IPS-15b (cell line): ENCODE results near the gene GCH1.
A peak's percentile ranks its signal among the peaks of the same experiment; 100 is the strongest.
"Not testable (repeated sequence)": the region's sequence is repeated elsewhere in the genome, so short reads cannot be mapped to it uniquely, and the experiment has no call there.

ENCODE experiments used
- H3K27me3 ChIP-seq: one replicate; pipeline ENCODE4 v1.6.1; 2013; ENCODE audit warnings: low read length; ENCODE audit not compliant: control insufficient read depth, insufficient read depth
- H3K36me3 ChIP-seq: one replicate; pipeline ENCODE4 v1.6.1; 2013; ENCODE audit warnings: low read length; ENCODE audit not compliant: control insufficient read depth, insufficient read depth
- H3K4me1 ChIP-seq: one replicate; pipeline ENCODE4 v1.6.1; 2013; ENCODE audit warnings: mild to moderate bottlenecking, low read length; ENCODE audit not compliant: control insufficient read depth, insufficient read depth
- H3K4me3 ChIP-seq: one replicate; pipeline ENCODE4 v1.5.1; 2013; ENCODE audit warnings: low read depth, low read length
- H3K9ac ChIP-seq: one replicate; pipeline ENCODE4 v1.6.1; 2013; ENCODE audit warnings: low read depth, mild to moderate bottlenecking, low read length
- H3K9me3 ChIP-seq: one replicate; pipeline ENCODE4 v1.6.1; 2013; ENCODE audit warnings: mild to moderate bottlenecking, low read length; ENCODE audit not compliant: control insufficient read depth, insufficient read depth

The GCH1 gene

DNA sequence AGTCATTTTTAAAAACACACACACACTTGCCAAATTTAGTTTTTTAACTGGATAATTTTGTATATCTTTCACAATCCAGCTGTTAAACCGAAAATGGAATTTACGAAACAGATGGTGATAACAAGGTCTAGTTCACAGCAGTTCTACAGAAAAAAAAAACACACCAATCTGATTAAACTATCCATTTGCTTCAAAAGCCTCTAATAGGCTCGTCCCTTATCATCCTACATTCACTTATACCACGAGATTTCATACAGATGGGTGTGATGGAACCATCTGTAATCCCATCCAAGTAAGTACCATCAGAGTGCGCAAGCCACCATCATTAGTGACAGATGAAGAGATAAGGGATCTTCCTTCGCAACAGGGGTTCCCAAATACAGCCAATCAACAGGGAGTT, 20.1 kb downstream of the GCH1 start:
- no peak overlapping the region for H3K4me3 ChIP-seq
- H3K9ac ChIP-seq = no peak overlapping the region
- no peaks in the 10 kb centered on the region for H3K36me3 ChIP-seq
- H3K4me1 ChIP-seq = peaks cover 3% of the 10 kb centered on the region
- H3K9me3 ChIP-seq = no peaks in the 10 kb centered on the region
- H3K27me3 ChIP-seq = no peaks in the 10 kb centered on the region

DNA sequence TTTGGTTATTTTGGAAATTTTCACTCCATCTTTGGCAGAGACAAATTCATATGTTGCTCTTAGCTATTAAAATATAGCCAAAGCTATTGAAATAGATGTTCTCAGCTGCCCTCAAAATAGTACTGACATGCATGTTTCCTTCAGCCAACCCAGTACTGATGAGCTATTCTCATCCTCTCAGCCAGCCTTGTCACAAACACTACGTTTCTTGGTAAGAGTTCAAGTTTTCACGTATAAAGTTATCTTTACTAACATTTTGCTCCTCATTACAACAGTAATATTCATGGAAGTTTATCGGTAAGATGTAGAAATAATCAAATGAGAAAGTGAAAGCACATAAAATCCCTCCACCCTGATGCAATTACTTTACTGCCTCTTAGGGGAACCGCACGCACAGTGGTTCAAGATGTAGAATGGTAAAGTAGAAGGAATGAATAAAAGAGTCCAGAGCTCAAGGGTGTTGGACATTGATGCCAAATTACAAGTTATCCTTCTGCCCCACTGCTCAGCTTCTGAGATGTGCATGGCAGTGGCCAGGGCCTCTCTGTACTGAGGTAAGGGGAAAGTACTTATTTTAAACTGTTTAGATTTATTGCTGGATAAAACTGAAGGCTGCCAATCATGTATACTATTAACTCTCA, 20.7 kb downstream of the GCH1 start:
- Histone ChIP-seq H3K9ac (no peak overlapping the region), H3K27me3 (no peaks in the 10 kb centered on the region), H3K36me3 (no peaks in the 10 kb centered on the region), H3K4me1 (peaks cover 3% of the 10 kb centered on the region), H3K4me3 (no peak overlapping the region), H3K9me3 (no peaks in the 10 kb centered on the region)

DNA sequence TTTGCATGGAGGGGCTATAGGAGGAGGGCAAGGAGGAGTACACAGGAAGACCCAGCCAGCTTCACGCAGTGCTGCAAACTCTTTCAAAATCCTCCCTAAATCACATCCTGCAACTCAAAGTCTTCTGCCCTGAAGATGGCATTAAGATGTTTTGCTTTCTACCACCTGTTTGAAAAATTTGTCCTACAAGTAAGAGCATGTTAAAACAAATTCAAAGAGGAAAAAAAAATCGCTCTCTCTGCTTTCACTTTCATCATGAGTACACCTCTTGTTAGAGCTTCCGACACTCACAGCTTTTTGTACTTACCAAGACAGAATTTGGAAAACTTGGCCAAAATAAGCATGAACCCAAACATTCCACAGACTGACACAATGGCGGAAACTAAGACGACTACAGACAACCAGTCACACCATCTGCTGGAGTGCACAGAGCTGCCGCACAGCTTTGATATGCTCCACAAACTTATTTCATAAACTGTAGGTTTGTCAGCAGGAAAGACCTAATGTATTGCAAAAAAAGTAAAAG, 21.3 kb downstream of the GCH1 start:
- H3K4me3 ChIP-seq = no peak overlapping the region
- H3K9me3 ChIP-seq = no peaks in the 10 kb centered on the region
- no peak overlapping the region for H3K9ac ChIP-seq
- H3K36me3 ChIP-seq = no peaks in the 10 kb centered on the region
- H3K4me1 ChIP-seq = peaks cover 3% of the 10 kb centered on the region
- no peaks in the 10 kb centered on the region for H3K27me3 ChIP-seq

DNA sequence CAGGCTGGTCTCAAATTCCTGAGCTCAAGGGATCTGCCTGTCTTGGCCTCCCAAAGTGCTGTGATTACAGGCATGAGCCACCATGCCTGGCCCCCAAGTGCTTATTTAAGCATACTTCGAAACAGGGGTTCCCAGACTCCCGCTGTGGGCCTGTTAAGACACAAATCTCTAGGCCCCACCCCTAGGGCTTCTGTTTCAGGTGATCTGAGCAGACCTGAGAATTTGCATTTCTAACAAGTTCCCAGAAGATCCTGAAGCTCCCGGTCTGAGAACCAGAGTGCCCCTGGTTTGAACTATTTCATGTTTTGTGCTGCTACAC, 25.0 kb downstream of the GCH1 start:
- no peak overlapping the region for H3K9ac ChIP-seq
- peaks cover 3% of the 10 kb centered on the region for H3K4me1 ChIP-seq
- H3K27me3 ChIP-seq = no peaks in the 10 kb centered on the region
- no peaks in the 10 kb centered on the region for H3K36me3 ChIP-seq
- no peaks in the 10 kb centered on the region for H3K9me3 ChIP-seq
- H3K4me3 ChIP-seq = no peak overlapping the region

DNA sequence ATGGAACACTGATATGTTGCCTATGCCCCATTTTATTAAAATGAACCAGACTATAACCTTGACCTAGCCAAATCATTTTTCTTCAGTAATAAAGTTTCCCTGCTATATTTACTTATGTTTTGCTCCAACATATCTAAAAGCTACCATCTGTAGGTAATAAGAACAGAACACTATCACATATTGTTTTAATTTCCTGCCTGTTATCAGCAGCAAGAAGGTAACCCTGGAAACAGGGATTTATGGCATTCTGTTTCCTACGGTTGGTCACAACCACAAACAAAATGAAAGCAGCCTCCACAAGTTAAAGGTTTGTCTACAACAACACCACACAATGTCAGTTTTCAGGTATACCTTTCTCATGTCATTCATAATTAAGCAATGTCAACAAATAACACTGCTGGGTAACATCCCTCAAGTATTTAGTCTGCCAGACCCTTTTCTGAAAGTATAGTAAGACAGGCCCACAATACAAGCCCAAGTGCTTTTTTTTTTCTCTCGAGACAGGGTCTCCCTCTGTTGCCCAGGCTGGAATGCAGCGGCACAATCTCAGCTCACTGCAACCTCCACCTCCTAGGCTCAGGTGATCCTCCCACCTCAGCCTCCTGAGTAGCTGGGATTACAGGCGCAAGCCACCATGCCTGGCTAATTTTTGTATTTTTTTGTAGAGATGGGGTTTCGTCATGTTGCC, 25.5 kb downstream of the GCH1 start:
- Histone ChIP-seq H3K9me3 (no peaks in the 10 kb centered on the region), H3K4me3 (no peak overlapping the region), H3K9ac (no peak overlapping the region), H3K4me1 (peaks cover 3% of the 10 kb centered on the region), H3K27me3 (no peaks in the 10 kb centered on the region), H3K36me3 (no peaks in the 10 kb centered on the region)

DNA sequence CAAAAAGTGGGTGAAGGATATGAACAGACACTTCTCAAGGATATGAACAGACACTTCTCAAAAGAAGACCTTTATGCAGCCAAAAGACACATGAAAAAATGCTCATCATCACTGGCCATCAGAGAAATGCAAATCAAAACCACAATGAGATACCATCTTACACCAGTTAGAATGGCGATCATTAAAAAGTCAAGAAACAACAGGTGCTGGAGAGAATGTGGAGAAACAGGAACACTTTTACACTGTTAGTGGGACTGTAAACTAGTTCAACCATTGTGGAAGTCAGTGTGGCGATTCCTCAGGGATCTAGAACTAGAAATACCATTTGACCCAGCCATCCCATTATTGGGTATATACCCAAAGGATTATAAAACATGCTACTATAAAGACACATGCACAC, 27.0 kb downstream of the GCH1 start:
- not testable (repeated sequence) for H3K27me3 ChIP-seq, H3K4me1 ChIP-seq, H3K9me3 ChIP-seq, H3K9ac ChIP-seq, H3K4me3 ChIP-seq, H3K36me3 ChIP-seq

DNA sequence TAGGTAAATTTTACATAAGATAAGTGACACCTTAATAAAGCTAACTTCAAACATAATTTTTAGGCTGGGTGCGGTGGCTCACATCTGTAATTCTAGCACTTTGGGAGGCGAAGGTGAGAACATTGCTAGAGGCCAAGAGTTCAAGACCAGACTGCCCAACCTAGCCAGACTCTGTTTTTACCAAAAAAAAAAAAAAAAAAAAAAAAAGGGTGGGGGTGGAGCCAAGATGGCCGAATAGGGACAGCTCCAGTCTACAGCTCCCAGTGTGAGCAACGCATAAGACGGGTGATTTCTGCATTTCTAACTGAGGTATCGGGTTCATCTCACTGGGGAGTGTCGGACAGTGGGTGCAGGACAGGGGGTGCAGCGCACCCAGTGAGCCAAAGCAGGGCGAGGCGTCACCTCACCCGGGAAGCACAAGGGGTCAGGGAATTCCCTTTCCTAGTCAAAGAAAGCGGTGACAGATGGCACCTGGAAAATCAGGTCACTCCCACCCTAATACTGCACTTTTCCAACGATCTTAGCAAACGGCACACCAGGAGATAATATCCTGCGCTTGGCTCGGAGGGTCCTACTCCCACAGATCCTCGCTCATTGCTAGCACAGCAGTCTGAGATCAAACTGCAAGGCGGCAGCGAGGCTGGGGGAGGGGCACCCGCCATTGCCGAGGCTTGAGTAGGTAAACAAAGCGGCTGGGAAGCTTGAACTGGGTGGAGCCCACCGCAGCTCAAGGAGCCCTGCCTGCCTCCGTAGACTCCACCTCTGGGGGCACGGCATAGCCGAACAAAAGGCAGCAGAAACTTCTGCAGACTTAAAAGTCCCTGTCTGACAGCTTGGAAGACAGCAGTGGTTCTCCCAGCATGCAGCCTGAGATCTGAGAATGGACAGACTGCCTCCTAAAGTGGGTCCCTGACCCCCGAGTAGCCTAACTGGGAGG, 32.2 kb downstream of the GCH1 start:
- peak overlapping the region; percentile 82 for H3K4me3 ChIP-seq
- not testable (repeated sequence) for H3K9me3 ChIP-seq
- H3K9ac ChIP-seq = peak overlapping the region; percentile 65

DNA sequence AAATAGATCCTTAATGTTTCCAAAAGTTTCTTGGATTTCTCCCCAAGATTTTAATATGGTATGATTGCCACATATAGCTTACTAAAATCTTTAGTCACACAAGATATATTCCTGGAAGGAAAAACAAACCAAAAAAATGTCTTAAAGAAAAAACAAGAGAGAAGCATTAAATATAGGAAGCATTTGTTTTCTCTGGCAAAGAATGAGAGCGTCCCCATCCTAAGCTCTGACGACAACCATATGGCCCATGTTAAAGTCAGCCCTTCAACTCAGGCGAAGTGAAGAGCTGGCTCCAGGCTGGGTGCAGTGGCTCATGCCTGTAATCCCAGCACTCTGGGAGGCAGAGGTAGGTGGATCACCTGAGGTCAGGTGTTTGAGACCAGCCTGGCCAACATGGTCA, 35.6 kb downstream of the GCH1 start:
- Histone ChIP-seq H3K9me3 (no peaks in the 10 kb centered on the region), H3K4me3 (no peak overlapping the region), H3K36me3 (no peaks in the 10 kb centered on the region), H3K4me1 (no peaks in the 10 kb centered on the region), H3K27me3 (no peaks in the 10 kb centered on the region), H3K9ac (no peak overlapping the region)

More for the DNA sequence above, 32.2 kb downstream of the GCH1 start:
- not testable (repeated sequence) for H3K27me3 ChIP-seq, H3K4me1 ChIP-seq, H3K36me3 ChIP-seq

DNA sequence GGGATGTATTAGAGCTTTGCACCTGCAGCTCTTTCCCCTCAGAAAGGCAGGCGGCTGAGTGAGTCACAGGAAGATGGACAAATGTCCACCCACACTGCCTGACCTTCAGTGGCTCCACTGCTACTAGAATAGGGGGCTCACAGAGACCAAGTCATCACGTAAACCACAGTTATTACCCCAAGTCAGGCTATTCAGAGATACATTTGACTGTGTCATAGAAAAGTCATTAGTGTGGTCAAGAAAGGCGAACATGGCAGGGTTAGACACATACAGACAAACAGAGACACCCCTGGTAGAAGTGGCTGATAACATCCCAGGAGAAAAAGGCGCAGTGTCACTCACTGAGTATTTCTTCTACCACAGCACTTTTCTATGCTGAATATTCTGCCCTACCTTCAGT, 36.0 kb downstream of the GCH1 start:
- no peak overlapping the region for H3K4me3 ChIP-seq
- no peaks in the 10 kb centered on the region for H3K27me3 ChIP-seq
- no peaks in the 10 kb centered on the region for H3K9me3 ChIP-seq
- no peaks in the 10 kb centered on the region for H3K36me3 ChIP-seq
- H3K9ac ChIP-seq = no peak overlapping the region
- no peaks in the 10 kb centered on the region for H3K4me1 ChIP-seq

DNA sequence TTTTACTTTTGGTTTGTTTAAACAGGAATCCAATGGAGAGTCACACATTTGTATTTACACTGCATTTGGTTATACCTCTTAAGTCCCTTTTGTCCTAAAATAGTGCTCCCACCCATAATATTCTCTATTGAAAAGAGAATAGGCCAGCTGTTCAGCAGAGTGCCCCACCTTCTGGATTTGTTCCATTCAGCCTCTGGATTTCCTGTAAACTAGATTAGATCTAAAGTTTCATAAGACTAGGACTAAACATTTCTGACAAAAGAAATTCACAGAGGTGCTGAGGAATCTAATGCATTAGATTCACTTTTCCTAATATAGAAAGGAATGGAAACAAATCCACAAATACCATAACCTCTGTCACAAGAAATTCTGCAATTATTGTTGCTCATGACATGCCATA, 38.1 kb downstream of the GCH1 start:
- no peaks in the 10 kb centered on the region for H3K36me3 ChIP-seq
- H3K9me3 ChIP-seq = no peaks in the 10 kb centered on the region
- no peak overlapping the region for H3K9ac ChIP-seq
- no peaks in the 10 kb centered on the region for H3K27me3 ChIP-seq
- H3K4me1 ChIP-seq = no peaks in the 10 kb centered on the region
- no peak overlapping the region for H3K4me3 ChIP-seq

DNA sequence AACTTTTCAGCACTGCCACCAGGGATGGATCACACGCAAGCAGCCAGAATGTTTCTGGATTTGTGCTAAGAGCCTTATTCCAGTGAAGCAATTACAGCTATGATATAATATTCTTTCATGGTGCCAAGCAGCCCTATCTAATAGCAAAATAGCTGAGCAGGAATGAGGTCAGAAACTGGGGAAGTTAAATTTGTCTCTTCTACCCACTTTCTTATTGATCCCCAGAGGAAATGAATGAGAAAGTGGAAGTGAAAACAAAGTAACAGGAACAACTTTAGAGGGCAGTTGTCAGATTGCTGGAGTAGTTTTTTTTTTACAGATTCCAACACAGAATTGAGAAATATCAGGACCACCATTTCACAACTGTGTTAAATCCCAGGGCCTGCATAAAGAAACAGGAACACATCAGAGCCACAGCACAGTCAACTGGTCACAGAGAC, 44.8 kb downstream of the GCH1 start:
- H3K27me3 ChIP-seq = no peaks in the 10 kb centered on the region
- H3K9ac ChIP-seq = no peak overlapping the region
- H3K9me3 ChIP-seq = no peaks in the 10 kb centered on the region
- no peak overlapping the region for H3K4me3 ChIP-seq
- peaks cover 2% of the 10 kb centered on the region for H3K4me1 ChIP-seq
- H3K36me3 ChIP-seq = no peaks in the 10 kb centered on the region
